Activated CD4-positive, alpha-beta T cell treated with anti-CD3 and anti-CD28 coated beads, Interleukin-2, Interleukin-6, amounts not matched to agents 100 ng/mL and 50 ng/mL, durations not matched to agents 16 hours and 8 hours (primary cell): ENCODE data around the gene PBX3.
A peak's percentile ranks its signal among the peaks of the same experiment; 100 is the strongest.

Experiments used
- DNase-seq: peaks from one replicate; pipeline ENCODE4 v3.0.0-alpha.2; 2020

PBX3 gene

GRCh38 chr9:125826850-125827249 is 79.7 kb downstream of the PBX3 start:
- no peak for DNase-seq

- DNase-seq: peak; percentile 52
These were observed 82.6 kb downstream of the PBX3 start for GRCh38 chr9:125829743-125830142.

GRCh38 chr9:125831054-125831453 is 83.9 kb downstream of the PBX3 start:
- no peak for DNase-seq

GRCh38 chr9:125831616-125832015 is 84.4 kb downstream of the PBX3 start:
- no peak for DNase-seq

GRCh38 chr9:125835655-125836054 is 88.5 kb downstream of the PBX3 start:
- no peak for DNase-seq

- DNase-seq: no peak
These were observed 92.1 kb downstream of the PBX3 start for GRCh38 chr9:125839317-125839716.

DNA sequence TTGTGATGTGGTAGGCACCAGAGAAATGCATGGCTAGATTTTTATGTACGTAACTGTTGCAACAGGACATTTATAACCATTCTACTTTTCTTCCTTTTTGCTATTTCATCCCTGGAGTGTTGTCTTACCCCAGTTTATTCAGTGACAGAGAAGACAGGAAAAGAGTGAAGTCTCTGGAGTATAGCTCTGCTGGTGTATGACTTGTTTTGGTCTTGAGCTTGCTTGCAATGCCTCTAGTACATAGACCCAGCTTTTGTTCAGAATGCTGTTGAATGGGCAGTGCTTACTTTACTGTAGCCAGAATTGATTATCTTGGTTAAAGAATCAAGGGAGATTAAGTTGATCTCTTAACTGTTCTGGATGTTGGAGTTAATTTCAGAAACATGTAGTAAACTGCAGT is 94.3 kb downstream of the PBX3 start:
- DNase-seq: no peak

- no peak for DNase-seq
These were observed 95.1 kb downstream of the PBX3 start for GRCh38 chr9:125842242-125842641.

DNA sequence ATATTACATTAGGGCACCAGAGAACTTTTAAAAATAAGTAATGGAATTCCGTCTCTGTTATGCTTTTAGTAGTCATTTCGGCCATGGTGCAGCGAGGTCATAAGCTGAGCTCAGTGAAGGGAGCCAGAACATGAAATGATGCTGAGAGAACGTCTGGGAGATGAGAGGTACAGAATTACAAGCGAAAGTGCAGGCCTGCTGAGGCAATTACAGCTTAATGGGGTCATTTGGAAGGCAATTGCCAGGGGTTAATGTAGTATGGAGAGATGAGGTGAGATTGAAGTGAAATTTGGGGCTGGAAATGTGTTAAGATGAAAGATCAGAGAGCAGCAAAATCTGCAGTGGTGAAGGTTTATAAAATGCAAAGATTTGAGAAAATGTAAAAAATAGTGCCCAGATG is 96.5 kb downstream of the PBX3 start:
- no peak for DNase-seq

GRCh38 chr9:125844611-125845010 is 97.4 kb downstream of the PBX3 start:
- no peak for DNase-seq

GRCh38 chr9:125845271-125845808 is 98.2 kb downstream of the PBX3 start:
- DNase-seq: no peak

DNA sequence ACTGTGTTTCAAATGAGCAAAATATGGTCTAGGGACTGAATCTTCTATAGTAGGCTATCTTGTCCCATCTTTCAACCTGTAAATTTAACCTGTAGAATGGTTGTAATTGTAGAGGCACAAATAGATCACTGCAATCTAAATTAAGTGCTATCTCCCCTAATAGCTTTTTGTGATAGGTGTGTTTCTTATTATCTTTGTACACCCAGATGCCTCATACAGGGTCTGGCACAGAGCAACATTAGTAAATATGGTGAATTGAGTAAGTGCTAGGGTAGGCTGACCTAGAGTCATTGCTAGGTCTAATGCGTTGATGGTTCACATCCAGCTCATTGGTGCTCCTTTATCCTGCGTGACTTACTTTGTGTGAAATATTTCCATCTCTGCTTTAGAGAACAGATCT is 100.6 kb downstream of the PBX3 start:
- DNase-seq: no peak

DNA sequence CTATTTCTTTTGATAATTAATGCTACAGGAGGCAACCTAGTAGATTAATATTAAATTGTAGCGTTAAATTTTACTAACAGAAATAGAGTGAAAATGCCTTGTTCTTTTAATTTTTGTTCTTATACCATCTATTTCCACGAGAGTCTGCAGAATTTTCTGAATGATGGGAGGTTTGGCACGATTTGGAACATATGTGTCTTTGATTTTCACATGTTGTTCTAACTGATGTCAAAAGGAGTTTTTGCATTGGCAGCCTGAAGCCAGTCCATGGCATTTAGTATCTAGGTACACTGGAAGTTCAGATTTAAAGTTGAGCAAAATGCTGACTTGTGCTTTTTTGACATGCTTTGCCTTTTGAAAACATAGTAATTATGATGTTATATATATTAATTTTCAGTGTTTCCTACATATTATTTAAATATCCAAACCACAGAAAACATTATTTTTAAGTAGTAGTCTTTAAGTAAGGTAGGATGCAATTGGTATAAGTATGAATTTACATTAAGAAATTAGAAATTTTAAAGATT is 103.0 kb downstream of the PBX3 start:
- DNase-seq: no peak

DNA sequence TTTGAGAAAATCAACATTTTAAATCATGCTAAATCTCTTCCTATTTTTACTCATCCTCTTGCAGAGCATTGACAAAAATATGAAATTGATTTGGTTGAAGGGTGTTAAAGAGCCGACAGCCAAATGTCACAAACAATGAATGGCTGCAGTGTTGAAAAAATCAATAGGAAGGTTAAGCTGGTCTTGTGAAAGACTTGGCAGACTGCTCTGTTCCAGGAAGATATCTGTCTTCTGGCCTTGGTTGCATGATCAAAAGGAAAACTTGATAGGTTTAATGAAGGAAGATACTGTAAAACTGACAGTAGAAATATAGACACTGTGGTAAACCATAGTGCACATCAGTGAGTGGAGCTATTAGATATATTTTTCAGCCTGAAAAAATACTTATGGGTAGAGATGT is 103.6 kb downstream of the PBX3 start:
- no peak for DNase-seq

DNA sequence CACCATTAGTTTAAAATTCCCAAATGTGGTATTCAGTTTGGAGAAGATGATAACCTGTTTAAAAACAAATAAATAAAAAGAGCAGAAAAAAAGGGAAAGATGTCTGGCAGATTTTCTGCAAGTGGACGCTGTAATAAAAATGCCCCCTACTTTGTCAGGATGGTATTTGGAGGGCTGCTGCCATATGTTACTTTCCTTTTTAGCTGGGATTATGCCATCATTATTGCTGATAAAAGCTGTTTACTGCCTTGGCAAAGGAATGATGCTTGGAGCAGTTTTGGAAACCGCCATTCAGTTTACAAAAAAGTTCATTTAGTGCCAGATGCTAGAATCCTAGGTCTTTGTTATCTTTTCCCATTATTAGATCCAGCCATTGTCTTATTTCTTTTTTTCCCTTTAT is 104.8 kb downstream of the PBX3 start:
- no peak for DNase-seq

DNA sequence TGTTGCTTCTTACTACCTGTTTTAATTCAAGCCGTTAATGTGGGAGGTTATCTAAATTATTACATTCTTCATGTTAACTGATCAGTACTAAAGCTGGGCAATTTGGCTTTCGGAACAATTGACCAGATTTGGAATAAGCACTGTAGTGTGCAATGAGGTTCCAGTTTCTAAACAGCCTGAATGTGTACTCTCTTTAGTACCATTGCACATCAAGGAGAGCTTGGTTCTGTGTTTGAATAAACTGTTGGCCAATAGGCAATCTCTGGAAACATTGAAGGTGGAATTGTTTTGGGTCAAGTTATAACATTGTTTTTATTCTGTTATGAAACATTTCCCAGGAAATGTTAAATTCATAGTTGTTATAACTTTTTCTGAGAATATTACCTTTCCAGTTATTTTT is 105.2 kb downstream of the PBX3 start:
- no peak for DNase-seq

DNA sequence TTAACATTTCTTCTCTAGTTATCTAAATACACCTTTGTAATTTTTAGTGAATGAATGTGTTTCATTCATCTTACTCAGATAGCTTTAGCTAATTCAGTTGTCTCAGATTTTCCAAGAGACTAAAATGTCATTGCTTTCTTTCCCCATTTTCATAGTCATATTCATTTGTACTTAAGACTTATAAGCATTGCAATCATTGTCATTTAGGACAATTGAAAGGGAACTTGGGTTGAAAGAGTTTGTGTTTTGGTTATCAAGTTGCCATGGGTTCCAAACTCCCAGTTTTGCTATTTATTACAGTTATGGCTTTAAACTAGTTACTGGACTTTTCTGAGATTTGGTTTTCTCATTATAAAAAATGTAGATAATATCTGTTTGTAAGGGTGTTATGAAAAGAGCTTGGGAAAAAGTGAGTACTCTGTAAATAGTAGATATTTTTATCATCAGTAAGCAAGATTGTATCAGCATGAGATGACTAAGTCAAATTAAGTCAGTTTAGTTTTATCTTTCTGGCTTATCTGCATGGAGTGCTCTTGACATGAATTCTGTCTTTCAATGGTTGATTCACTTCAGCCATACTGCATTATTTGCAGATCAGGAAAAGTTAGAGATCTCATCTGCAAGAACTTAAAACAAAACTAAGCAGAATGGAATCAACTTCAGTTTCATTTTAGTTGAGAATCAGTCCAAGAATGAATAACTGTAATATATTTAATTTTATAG is 107.5 kb downstream of the PBX3 start:
- DNase-seq: peak; percentile 16

GRCh38 chr9:125856331-125856730 is 109.2 kb downstream of the PBX3 start:
- no peak for DNase-seq

DNA sequence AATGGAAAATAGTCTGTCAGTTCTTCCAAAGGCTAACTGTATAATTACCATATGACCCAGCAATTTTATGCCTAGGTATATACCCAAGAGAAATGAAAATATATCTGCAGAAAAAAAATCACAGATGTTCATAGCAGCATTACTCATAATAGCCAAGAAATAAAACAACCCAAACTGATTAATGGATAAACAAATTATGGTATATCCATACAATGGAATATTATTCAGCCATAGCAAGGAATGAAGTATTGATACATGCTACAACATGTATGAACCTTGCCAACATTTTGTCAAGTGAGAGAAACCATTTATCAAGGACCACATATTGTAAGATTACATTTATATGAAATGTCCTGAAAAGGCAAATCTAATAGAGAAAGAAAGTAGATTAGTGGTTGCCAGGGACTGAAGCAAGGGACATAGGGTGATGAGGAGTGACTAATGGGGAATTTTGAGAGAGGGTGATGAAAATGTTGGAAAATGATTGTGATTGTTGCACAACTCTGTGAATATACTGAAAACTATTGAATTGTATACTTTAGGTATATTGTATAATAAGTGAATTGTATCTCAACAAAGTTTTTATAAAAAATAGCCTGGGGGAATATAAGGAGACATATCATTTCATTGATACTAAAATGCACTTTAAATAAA is 114.4 kb downstream of the PBX3 start:
- DNase-seq: no peak

GRCh38 chr9:125863923-125864322 is 116.8 kb downstream of the PBX3 start:
- DNase-seq: no peak

- DNase-seq: no peak
These were observed 120.7 kb downstream of the PBX3 start for GRCh38 chr9:125867751-125868415.

GRCh38 chr9:125878164-125878631 is 131.0 kb downstream of the PBX3 start:
- no peak for DNase-seq

GRCh38 chr9:125881042-125881441 is 133.9 kb downstream of the PBX3 start:
- DNase-seq: no peak
